NCI-H187 treated with DMSO at 0.1 percent for 48 hours (cell line): ENCODE data around the gene NPFFR2.
"Not testable (repeated sequence)": the region's sequence is repeated elsewhere in the genome, so short reads cannot be mapped to it uniquely, and the experiment has no call there.

Experiments
- DNase-seq: peaks from one replicate; lab custom pipeline; 2025; lab: John Stamatoyannopoulos, UW

The NPFFR2 gene

GRCh38 chr4:72112514-72113156, 80.8 kb downstream of the NPFFR2 start:
- no peak for DNase-seq

GRCh38 chr4:72118017-72118416, 86.2 kb downstream of the NPFFR2 start:
- DNase-seq = no peak

- no peak for DNase-seq
Observed at GRCh38 chr4:72119946-72120345, 88.1 kb downstream of the NPFFR2 start.

- DNase-seq = no peak
Observed at GRCh38 chr4:72128741-72129140, 96.9 kb downstream of the NPFFR2 start.

GRCh38 chr4:72136429-72136828, 104.6 kb downstream of the NPFFR2 start:
- no peak for DNase-seq

GRCh38 chr4:72139997-72140396, 108.2 kb downstream of the NPFFR2 start:
- not testable (repeated sequence) for DNase-seq

- DNase-seq = no peak
Observed at GRCh38 chr4:72144241-72144640, 112.4 kb downstream of the NPFFR2 start.

GRCh38 chr4:72152731-72153130, 120.9 kb downstream of the NPFFR2 start:
- DNase-seq = no peak

- DNase-seq = not testable (repeated sequence)
Observed at GRCh38 chr4:72153634-72154033, 121.8 kb downstream of the NPFFR2 start.

- DNase-seq = not testable (repeated sequence)
Observed at GRCh38 chr4:72169285-72169684, 137.5 kb downstream of the NPFFR2 start.

- no peak for DNase-seq
Observed at GRCh38 chr4:72169861-72170260, 138.1 kb downstream of the NPFFR2 start.

GRCh38 chr4:72171761-72172160, 140.0 kb downstream of the NPFFR2 start:
- DNase-seq = no peak

- DNase-seq = no peak
Observed at GRCh38 chr4:72179342-72179741, 147.5 kb downstream of the NPFFR2 start.

- DNase-seq = no peak
Observed at GRCh38 chr4:72186714-72187113, 154.9 kb downstream of the NPFFR2 start.

- DNase-seq = no peak
Observed at GRCh38 chr4:72194046-72194445, 162.2 kb downstream of the NPFFR2 start.

- DNase-seq = no peak
Observed at GRCh38 chr4:72194453-72194852, 162.7 kb downstream of the NPFFR2 start.
